NCI-H82 (cell line): Measurements from ENCODE around the gene SPIC.
"Not testable (repeated sequence)": the region's sequence is repeated elsewhere in the genome, so short reads cannot be mapped to it uniquely, and the experiment has no call there.

Experiments used
- DNase-seq: peaks from one replicate; lab custom pipeline; 2025; lab: John Stamatoyannopoulos, UW

Gene SPIC

GRCh38 chr12:101474711-101475386 lies at the start of gene SPIC:
Gene SPIC, plus strand, starts transcription at chr12:101475336. Its CDS starts 1,569 bp downstream, at chr12:101476905.
- DNase-seq, result peak; percentile 92

GRCh38 chr12:101430456-101430855 lies 44.7 kb upstream of the SPIC start:
- no peak for DNase-seq

GRCh38 chr12:101436136-101436535 lies 39.0 kb upstream of the SPIC start:
- no peak for DNase-seq

GRCh38 chr12:101439236-101439635 lies 35.9 kb upstream of the SPIC start:
- DNase-seq, result no peak

GRCh38 chr12:101441461-101442224 lies 33.5 kb upstream of the SPIC start:
- no peak for DNase-seq

GRCh38 chr12:101455685-101456084 lies 19.5 kb upstream of the SPIC start:
- DNase-seq, result no peak

GRCh38 chr12:101459642-101460346 lies 15.3 kb upstream of the SPIC start:
- DNase-seq, result peak; percentile 16

GRCh38 chr12:101468948-101469347 lies 6.2 kb upstream of the SPIC start:
- DNase-seq, result no peak

- DNase-seq, result no peak
Observed at GRCh38 chr12:101470939-101471338, 4.2 kb upstream of the SPIC start.

- not testable (repeated sequence) for DNase-seq
Observed at GRCh38 chr12:101471878-101472277, 3.3 kb upstream of the SPIC start.

GRCh38 chr12:101474248-101474647 lies 888 bp upstream of the SPIC start:
- DNase-seq, result no peak

- no peak for DNase-seq
Observed at GRCh38 chr12:101475751-101476305, 692 bp downstream of the SPIC start.

- DNase-seq, result peak; percentile 21
Observed at GRCh38 chr12:101480849-101481248, 5.7 kb downstream of the SPIC start.

- no peak for DNase-seq
Observed at GRCh38 chr12:101485021-101485420, 9.9 kb downstream of the SPIC start.

GRCh38 chr12:101488469-101488868 lies 13.3 kb downstream of the SPIC start:
- DNase-seq, result no peak

GRCh38 chr12:101490286-101490920 lies 15.3 kb downstream of the SPIC start:
- DNase-seq, result peak; percentile 63

- DNase-seq, result no peak
Observed at GRCh38 chr12:101491329-101491728, 16.2 kb downstream of the SPIC start.

- DNase-seq, result no peak
Observed at GRCh38 chr12:101493556-101493955, 18.4 kb downstream of the SPIC start.

GRCh38 chr12:101498252-101498651 lies 23.1 kb downstream of the SPIC start:
- DNase-seq, result no peak

GRCh38 chr12:101501410-101501995 lies 26.4 kb downstream of the SPIC start:
- no peak for DNase-seq

- no peak for DNase-seq
Observed at GRCh38 chr12:101521136-101521535, 46.0 kb downstream of the SPIC start.

- DNase-seq, result no peak
Observed at GRCh38 chr12:101527682-101528081, 52.5 kb downstream of the SPIC start.
